Stimulated activated CD4-positive, alpha-beta T cell treated with anti-CD3 and anti-CD28 coated beads, TNF-alpha, amount 100 ng/mL, for 48 hours (primary cell): ENCODE data around the gene DRAM1.
"Not testable (repeated sequence)": the region's sequence is repeated elsewhere in the genome, so short reads cannot be mapped to it uniquely, and the experiment has no call there.

Experiments used
- DNase-seq, 3 donors: peaks; one replicate each; pipeline ENCODE4 v3.0.0-alpha.2; 2020; ENCODE audit warnings: low read depth in 3 of 3

DRAM1 gene

GRCh38 chr12:101906226-101906625 is 28.8 kb downstream of the DRAM1 start:
- DNase-seq = no peak

- no peak for DNase-seq
These were observed 31.0 kb downstream of the DRAM1 start for GRCh38 chr12:101908395-101908794.

DNA sequence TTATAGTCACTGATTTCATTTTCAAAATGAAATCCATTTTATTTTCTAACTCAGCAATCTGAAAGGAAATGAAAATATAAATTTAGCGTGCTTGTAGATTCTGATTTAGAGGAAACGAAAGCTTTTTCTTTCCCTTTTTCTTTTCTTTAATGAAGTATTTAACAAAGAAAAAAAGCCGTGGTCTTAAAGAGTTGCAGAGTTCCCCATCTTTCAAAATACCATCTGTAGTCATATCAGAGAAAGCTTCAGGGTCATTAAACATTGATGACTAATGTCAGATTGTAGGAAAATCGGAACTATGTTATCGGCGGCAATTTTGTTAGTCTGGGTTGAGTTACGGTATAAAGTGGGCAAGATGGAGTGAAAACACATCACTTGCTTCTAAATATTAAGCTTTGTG is 32.3 kb downstream of the DRAM1 start:
- no peak for DNase-seq

- no peak for DNase-seq
These were observed 38.5 kb downstream of the DRAM1 start for GRCh38 chr12:101915841-101916240.

- not testable (repeated sequence) for DNase-seq
These were observed 41.4 kb downstream of the DRAM1 start for GRCh38 chr12:101918805-101919204.

DNA sequence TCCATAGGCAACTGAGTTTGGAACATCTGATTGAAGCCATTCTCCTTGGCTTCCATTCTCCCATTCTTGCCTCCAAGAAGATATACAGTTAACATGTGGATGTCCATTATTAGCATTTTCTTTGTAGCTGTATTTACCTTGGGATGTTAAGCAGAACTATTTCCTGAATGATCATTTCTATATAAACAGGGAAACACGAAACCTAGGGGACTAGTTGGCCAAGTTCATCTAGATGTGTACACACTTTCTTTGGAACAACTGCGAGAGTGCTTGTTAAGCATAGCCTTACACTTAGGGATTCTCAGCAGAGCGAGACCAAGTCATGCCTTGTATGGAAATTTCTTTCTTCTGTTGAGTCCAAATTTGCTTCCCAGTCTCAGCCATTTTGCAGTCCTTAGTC is 42.1 kb downstream of the DRAM1 start:
- DNase-seq = no peak

DNA sequence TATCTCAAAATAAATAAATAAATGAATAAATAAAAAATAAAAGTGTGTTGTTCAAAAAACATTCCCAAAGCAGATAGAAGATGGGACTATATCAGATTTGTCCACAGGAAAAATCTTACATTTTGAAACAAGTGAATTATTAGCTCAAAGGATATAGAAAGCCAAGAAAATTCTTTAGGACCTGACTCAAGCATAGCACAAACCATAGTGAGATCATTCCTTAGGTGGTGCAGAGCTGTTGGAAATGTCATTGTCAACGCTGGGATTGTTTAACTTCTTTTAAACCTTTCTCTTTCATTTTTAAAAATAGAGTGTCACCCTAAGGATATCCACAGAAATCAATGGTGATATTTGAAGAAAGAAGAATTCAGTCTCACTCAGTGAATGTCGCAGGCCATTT is 43.5 kb downstream of the DRAM1 start:
- DNase-seq = no peak

DNA sequence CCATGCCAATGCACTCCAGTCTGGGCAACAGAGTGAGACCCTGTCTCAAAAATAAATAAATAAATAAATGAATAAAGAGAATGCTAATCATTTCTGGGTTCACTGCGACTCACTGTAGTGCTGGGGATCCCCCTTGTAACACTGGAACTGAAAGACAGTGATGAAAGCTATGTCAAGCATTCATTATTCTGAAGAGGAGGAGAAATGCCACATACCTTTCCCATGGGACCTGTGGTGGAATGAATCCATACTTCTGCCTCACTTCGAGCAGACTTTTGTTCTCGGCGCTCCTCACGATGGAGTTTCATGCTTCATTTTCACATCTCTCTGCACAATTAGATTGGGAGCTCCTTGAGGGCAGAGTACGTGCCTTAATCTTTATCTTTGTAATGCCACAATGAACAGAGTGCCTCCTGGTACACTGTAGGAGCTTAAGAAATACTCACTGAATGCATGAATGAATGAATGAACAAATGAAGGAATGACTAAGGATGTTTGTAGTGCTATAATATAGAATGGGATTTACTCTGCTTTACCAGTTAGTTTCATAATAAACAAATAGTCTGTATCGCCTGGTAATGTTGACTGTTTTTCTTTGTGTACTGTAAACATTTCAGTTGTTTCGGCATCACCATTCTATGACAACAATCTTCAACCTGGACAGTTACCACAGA is 45.8 kb downstream of the DRAM1 start:
- DNase-seq = no peak

DNA sequence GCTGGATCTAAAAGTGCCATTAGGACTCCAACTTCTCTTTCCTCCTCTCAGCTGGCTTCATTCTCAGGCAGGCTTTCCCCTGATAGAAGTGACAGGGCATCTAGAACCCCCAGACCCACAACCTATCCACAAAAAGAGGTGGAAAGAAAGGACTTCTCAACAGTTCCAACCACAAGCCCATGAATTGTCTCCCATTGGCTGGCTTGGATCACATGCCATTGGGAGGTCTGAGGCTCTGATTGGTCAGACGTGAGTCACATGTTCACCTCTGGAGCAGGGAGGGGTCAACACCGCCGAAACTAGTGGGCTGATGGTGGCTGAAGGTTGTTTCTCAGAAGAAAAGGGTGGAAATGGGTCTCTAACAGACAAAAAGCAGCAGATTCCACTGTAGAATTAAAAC is 47.2 kb downstream of the DRAM1 start:
- no peak for DNase-seq

GRCh38 chr12:101925361-101925760 is 48.0 kb downstream of the DRAM1 start:
- no peak for DNase-seq

DNA sequence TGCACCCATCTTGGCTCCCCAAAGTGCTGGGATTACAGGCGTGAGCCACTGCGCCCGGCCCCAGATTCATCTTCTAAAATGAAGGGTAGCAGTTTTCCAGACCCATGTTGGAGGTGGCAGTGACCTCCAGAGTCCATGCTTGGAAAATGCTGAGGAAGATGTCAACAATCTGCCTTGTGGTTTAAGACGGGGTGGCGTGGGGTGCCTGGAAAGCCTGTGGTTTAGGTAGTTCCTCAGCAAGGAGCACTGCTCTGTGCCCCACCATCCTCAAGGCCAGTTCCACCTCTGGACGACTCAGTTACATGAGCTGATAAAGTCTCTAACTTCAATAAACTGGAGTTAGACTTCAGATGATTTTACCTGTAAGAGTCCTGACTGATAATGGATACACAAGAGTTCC is 48.6 kb downstream of the DRAM1 start:
- no peak for DNase-seq

DNA sequence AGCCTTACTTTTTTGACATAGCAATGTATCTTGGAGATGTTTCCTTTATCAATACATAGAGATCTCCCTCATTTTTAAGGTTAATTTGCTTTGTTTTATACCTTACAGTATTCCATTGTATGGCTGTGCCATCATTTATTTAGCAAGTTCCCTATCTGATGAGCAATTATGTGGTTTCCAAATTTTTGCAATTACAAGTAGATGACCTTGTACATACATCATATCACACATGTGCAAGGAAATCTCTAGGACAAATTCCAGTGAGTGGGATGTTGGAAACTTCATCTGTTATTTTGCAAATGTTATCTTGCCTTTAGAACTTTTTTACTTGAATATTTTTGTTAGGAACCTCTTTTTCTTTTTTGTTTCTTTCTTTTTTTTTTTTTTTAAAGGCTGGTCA is 49.7 kb downstream of the DRAM1 start:
- no peak for DNase-seq

- no peak for DNase-seq
These were observed 50.6 kb downstream of the DRAM1 start for GRCh38 chr12:101927999-101928398.

DNA sequence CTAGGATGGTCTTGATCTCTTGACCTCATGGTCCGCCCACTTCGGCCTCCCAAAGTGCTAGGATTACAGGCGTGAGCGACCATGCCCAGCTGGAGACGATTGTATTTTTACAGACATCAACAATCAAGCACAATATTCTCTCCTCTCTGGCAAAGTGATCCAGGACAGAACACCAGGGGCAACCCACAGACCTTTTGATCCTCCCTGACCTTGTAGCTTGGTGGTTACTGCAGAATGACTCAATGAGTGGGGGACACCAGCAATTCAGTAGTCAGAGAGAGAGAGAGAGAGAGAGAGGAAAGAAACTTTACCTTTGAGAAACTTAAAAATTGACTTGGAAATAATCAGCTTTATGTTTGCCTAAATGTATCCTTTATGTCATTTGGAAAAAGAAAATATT is 51.2 kb downstream of the DRAM1 start:
- no peak for DNase-seq

DNA sequence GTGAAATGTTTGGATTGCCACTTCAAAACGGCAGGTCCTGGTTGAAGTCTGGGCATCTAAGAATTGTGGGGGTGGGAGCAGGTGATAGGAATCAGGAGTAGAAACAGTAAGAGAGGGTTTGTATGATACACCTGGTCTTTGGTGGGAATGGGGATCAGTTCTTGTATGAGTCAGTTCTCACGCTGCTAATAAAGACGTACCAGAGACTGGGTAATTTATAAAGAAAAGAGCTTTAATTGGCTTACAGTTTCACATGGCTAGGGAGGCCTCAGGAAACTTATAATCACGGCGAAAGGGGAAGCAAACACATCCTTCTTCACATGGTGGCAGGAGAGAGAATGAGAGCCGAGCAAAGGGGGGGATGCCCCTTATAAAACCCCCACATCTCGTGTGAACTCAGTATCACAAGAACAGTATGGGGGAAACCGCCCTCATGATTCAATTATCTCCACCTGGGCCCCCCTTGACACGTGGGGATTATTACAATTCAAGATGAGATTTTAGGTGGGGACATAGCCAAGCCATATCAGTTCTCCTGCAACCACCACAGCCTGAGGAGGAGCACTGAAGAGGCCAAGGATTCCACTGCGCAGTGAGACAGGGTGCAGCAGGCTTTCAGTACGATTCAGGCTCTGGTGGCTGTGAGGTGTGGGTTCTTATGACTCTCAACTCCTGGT is 52.1 kb downstream of the DRAM1 start:
- no peak for DNase-seq

DNA sequence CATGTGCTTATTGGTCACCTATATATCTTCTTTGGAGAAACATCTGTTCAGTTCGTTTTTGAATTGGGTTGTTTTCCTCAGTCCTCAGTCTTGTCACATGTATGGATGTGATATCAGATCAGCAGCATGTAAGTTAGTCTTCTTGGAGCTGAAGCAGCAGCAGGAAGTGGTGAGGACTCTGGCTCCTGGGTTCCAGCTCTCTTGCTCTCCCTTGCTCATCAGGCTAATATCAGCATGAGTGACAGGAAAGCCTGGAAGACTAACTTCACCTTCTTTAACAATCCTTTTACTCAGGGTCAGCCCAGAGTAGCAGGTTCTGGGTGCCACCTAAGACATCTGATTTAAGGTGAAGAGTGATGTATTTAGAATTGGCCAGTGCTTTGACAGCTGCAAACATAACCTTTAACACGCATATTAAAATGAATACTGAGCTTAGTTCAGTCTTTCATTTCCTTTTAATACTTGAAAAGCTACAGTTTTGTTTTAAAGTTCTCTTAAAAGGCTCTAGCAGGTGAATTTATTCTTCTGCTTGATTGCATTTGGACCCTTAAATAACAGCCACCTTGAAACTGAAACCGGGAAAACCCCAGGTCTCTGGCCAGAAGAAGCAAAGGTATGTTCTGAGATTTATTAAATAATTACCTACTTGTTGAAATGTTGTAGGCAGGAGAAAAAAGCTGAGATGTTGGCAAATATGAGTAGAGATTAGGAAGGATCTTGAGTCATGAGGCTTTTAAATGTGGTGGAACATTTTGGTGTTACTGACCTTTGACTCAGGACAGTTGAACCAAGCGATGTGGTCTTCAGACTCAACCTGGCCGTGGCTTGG is 54.3 kb downstream of the DRAM1 start:
- no peak for DNase-seq

DNA sequence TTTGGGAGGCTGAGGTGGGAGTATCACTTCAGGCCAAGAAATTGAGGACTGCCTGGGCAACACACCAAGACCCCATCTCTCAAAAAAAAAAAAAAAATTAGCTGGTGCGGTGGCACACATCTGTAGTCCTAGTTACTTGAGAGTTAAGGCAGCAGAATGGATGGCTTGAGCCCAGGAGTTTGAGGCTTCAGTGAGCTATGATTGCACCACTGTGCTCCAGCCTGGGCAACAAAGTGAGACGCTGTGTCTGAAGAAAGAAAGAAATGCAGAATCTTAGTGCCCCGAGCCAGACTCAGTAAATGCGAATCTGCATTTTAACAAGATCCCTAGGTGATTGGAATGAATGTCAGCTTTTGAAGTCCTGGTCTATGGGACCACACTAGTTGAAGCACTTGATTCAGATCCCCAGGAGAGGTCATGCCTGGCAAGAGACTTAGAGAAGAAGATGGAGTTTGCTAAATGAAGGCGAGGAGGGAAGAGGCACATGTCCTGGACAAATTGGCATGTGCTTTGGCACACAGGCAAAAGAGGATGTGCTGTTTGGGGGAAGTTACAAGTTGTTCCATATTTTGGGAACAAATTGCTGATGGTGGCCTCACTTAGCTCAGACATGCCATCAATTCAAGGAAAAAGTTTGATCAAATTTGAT is 56.6 kb downstream of the DRAM1 start:
- DNase-seq = no peak

DNA sequence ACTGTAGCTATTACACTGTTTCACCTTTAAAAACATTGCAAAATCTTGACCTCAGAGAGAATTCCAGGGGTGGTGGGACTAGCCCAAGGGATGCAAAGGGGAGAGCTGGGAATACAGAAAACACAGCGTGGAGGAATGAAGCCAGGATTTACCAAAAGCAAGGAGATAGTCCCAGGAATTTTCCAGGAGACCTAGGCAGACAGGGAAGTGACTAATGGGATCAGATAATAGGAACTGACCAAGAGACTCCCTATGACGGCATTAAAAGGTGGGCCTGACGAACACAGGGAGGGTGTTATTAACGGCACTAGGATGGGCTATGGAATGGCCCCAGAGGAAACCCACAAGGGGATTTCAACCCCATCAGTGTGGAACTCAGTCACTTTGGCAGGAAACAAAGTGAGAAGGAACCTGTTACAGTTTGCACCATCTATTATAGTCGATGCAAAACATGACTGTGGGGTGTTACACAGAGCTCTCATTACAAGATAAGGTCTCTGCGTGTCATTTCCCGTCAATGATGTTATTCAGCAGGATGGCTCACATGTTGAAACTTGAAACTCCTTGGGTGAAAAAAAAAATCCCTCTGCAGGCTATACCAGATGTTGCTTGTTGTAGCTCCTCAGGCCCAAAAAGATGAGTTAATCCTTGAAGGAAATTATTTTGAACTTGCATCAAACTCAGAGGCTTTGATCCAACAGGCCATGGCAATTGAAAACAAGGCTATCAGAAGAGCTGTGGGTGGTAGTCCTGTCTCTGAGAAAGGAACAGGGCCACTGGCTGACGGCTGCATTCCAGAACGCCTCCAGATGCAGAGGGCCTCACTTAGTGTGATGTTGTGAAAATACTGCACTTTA is 58.7 kb downstream of the DRAM1 start:
- DNase-seq = no peak

DNA sequence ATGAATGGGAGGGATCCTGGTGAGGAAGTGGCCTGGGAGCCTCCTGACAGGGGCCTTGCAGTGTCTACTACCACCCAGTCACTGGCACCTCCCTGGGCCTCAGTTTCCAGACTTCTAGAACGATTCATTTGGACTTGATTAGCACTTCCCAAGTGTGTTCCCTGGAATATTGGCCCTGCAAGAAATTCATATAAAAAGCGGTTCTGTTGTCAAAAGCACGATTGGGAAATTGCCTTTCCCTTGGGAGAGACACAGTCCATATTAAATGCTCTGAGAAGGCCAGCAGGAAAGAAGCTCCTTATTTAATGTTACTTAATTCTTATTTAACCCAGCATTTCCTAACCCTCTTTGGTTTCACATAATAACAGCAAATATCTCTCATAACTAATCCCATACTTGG is 61.9 kb downstream of the DRAM1 start:
- no peak for DNase-seq

GRCh38 chr12:101939856-101940265 is 62.5 kb downstream of the DRAM1 start:
- peak in 2 of 3 donors; percentile 28 to 31 for DNase-seq

GRCh38 chr12:101940400-101940950 is 63.1 kb downstream of the DRAM1 start:
- DNase-seq = no peak
